HepG2 (cell line): ENCODE results near the gene BSN. TPM values are rescaled to one million over a fixed set of nuclear protein-coding genes. Genes with fewer than 3 reads are reported as not detected.

Experiments
- ATAC-seq: fragments of 200-7000 bp; cut with Tn5 transposase; 3 replicates; pipeline ENCODE4 v1.9.1; 2020; ENCODE audit warnings: mild to moderate bottlenecking, moderate library complexity
- BruUV-seq: library from RNA; stranded (reverse); fragments of 400-500 nt; replicated peaks from 2 replicates; lab custom pipeline; 2021; lab: Mats Ljungman, UMichigan
- CTCF ChIA-PET: fragments of 300-600 bp; formaldehyde crosslinking; extraction: SDS; loops from one replicate; lab custom pipeline; 2021; ENCODE audit warnings: low total read pairs, inconsistent platforms, low intra/inter-chr PET ratio; lab: Yijun Ruan, JAX
- POLR2A ChIA-PET: fragments of 350-600 bp; sonication (Branson Sonifier 250); formaldehyde crosslinking; loops from one replicate; lab custom pipeline; 2020; ENCODE audit warnings: antibody characterized with exemption, inconsistent platforms; lab: Yijun Ruan, JAX
- DNase-seq: peaks from one replicate; pipeline ENCODE4 v3.0.0-alpha.2; 2015; ENCODE audit warnings: low spot score
- FAIRE-seq: peaks from 3 replicates; lab custom pipeline; 2011; peaks lifted over from hg19 to GRCh38; lab: Jason Lieb, UNC
- H2AFZ ChIP-seq: one replicate; pipeline ENCODE4 v1.6.1; 2011; ENCODE audit warnings: low read length, inconsistent platforms
- H3K27ac ChIP-seq: fragments of 300-600 bp; 3 replicates; pipeline ENCODE4 v1.8.0; 2011; ENCODE audit warnings: mixed run types, mild to moderate bottlenecking, mixed read lengths, low read length, inconsistent platforms; ENCODE audit not compliant: insufficient read depth; ENCODE audit errors: extremely low read length
- H3K27me3 ChIP-seq, 2 experiments: fragments of 200-600 bp in 1 of 2; 2 replicates in 1 of 2; 3 replicates in 1 of 2; pipeline versions ENCODE4 v1.6.0 to v1.8.0; 2011; ENCODE audit warnings: low read length in 2 of 2, mild to moderate bottlenecking in 2 of 2, moderate library complexity in 2 of 2, inconsistent platforms in 1 of 2; ENCODE audit not compliant: insufficient read depth in 2 of 2, control insufficient read depth in 1 of 2
- H3K36me3 ChIP-seq, 2 experiments: fragments of 200-600 bp in 1 of 2; replicated peaks in 1 of 2; 2 replicates in 1 of 2; 3 replicates in 1 of 2; pipeline versions ENCODE4 v1.5.1 to v1.8.0; 2011; ENCODE audit warnings: low read length in 2 of 2, inconsistent platforms in 1 of 2; ENCODE audit not compliant: insufficient read depth in 2 of 2, control insufficient read depth in 1 of 2
- H3K4me1 ChIP-seq: 2 replicates; pipeline ENCODE4 v1.5.1; 2012; ENCODE audit warnings: low read length, inconsistent platforms; ENCODE audit not compliant: insufficient read depth
- H3K4me2 ChIP-seq: 2 replicates; pipeline ENCODE4 v1.6.0; 2011; ENCODE audit warnings: low read depth, low read length, inconsistent platforms
- H3K4me3 ChIP-seq, 3 experiments: fragments of 200-600 bp in 1 of 3; sonication (generic), shearing (Covaris generic) in 1 of 3; replicated peaks in 1 of 3; 2 replicates each; pipeline ENCODE4 v1.5.1; 2011 to 2016; ENCODE audit warnings: low read length in 3 of 3, inconsistent platforms in 2 of 3, low read depth in 2 of 3, mild to moderate bottlenecking in 2 of 3, control low read depth in 1 of 3, mixed read lengths in 1 of 3; ENCODE audit not compliant: insufficient read depth in 1 of 3
- H3K79me2 ChIP-seq: one replicate; pipeline ENCODE4 v1.6.1; 2011; ENCODE audit warnings: low read length, inconsistent platforms; ENCODE audit not compliant: insufficient read depth
- H3K9ac ChIP-seq: 2 replicates; pipeline ENCODE4 v1.6.0; 2011; ENCODE audit warnings: mild to moderate bottlenecking, low read depth, low read length, inconsistent platforms; ENCODE audit not compliant: insufficient read depth
- H3K9me3 ChIP-seq: 2 replicates; pipeline ENCODE4 v1.5.1; 2012; ENCODE audit warnings: mild to moderate bottlenecking, low read length
- H4K20me1 ChIP-seq: 2 replicates; pipeline ENCODE4 v1.6.0; 2011; ENCODE audit warnings: inconsistent platforms, mild to moderate bottlenecking, low read length, moderate library complexity; ENCODE audit not compliant: insufficient read depth
- MEF2D ChIP-seq: sonication (generic); formaldehyde crosslinking; IDR thresholded peaks from 2 replicates; pipeline ENCODE4 v1.5.1; 2020; ENCODE audit warnings: mild to moderate bottlenecking, missing genetic modification reagents
- MXD3 ChIP-seq: IDR thresholded peaks from 2 replicates; pipeline ENCODE4 v1.6.1; 2016; ENCODE audit warnings: mild to moderate bottlenecking, missing biosample characterization, missing genetic modification reagents
- NFAT5 ChIP-seq: sonication (generic); formaldehyde crosslinking; IDR thresholded peaks from 2 replicates; pipeline ENCODE4 v1.4.0; 2020; ENCODE audit warnings: missing genetic modification reagents
- SMAD9 ChIP-seq: sonication (generic); formaldehyde crosslinking; IDR thresholded peaks from 2 replicates; pipeline ENCODE4 v1.5.1; 2020; ENCODE audit warnings: mild to moderate bottlenecking, missing genetic modification reagents
- THYN1 ChIP-seq: sonication (generic); formaldehyde crosslinking; IDR thresholded peaks from 2 replicates; pipeline ENCODE4 v1.8.1; 2023; ENCODE audit warnings: low read depth, mild to moderate bottlenecking, moderate library complexity, missing genetic modification reagents, borderline replicate concordance
- YEATS2 ChIP-seq: sonication (generic); formaldehyde crosslinking; IDR thresholded peaks from 2 replicates; pipeline ENCODE4 v1.4.0; 2020; ENCODE audit warnings: missing genetic modification reagents, borderline replicate concordance
- ZNF282 ChIP-seq: fragments of 450-650 bp; IDR thresholded peaks from 2 replicates; pipeline ENCODE4 v1.6.1; 2018; ENCODE audit not compliant: partially characterized antibody
- ZNF331 ChIP-seq: sonication (generic); formaldehyde crosslinking; IDR thresholded peaks from 2 replicates; pipeline ENCODE4 v1.4.0; 2020; ENCODE audit warnings: missing genetic modification reagents
- ZNF546 ChIP-seq: sonication (generic); formaldehyde crosslinking; conservative IDR thresholded peaks from 2 replicates; pipeline ENCODE4 v1.8.1; 2023; ENCODE audit warnings: mild to moderate bottlenecking, missing genetic modification reagents
- WGBS: methylation state at CpG from one replicate; pipeline ENCODE4 v1.1.6; 2017; ENCODE audit warnings: low lambda C conversion rate; 5-methylcytosine and 5-hydroxymethylcytosine counted together
- in situ Hi-C: cut with HindIII; loops from 2 replicates; pipeline ENCODE4 v1.10.0; 2017; ENCODE audit warnings: low pct_unique_long_range_greater_than_20kb; ENCODE audit not compliant: extremely low pct_ligation_motif_present
- intact Hi-C: fragments of 100-400 bp; cut with micrococcal nuclease; formaldehyde crosslinking; loops from one replicate; pipeline ENCODE4 v1.10.0; 2022; ENCODE audit not compliant: unreplicated experiment
- polyA plus RNA-seq, 8 experiments: library from polyadenylated mRNA; depleted of rRNA in 3 of 8; stranded (reverse) in 7 of 8; unstranded in 1 of 8; fragments of >200 nt; fragmentation: Illumina TruSeq in 4 of 8; extraction: Trizol in 4 of 8; gene quantifications; 2 replicates each; pipeline versions ENCODE4 v1.2.1 to v1.2.3, GENCODE V29; 2011 to 2016; ENCODE audit warnings: low read depth in 4 of 8, missing spikeins in 1 of 8, mixed read lengths in 1 of 8; ENCODE audit not compliant: insufficient read depth in 1 of 8
- total RNA-seq, 5 experiments: library from RNA; depleted of rRNA; stranded (reverse); fragments of >200 nt; fragmentation: Illumina TruSeq; extraction: Trizol; gene quantifications; 2 replicates each; pipeline ENCODE4 v1.2.3, GENCODE V29; 2016; ENCODE audit warnings: low read depth in 1 of 5
- TF ChIP-seq, protein P1 (sequence below): sonication (generic); formaldehyde crosslinking; IDR thresholded peaks from 2 replicates; pipeline ENCODE4 v1.4.0; 2020; ENCODE audit warnings: mild to moderate bottlenecking, missing genetic modification reagents
- TF ChIP-seq, protein P2 (sequence below): IDR thresholded peaks from 2 replicates; pipeline ENCODE4 v1.6.1; 2016; ENCODE audit warnings: low read depth, missing genetic modification reagents, missing compliant biosample characterization
- TF ChIP-seq, protein P3 (sequence below), 2 experiments: fragments of 450-650 bp in 1 of 2; sonication (generic) in 1 of 2; formaldehyde crosslinking; IDR thresholded peaks; 2 replicates each; pipeline versions ENCODE4 v1.5.0 to v1.8.0; 2020 to 2022; ENCODE audit warnings: mild to moderate bottlenecking in 1 of 2, missing genetic modification reagents in 1 of 2

BSN gene
- total and polyA plus RNA-seq, 2 of the 13 experiments (the other 11 are each of a cell fraction or from before 2014, with no cell fraction given): 0.42 to 0.86 TPM

DNA sequence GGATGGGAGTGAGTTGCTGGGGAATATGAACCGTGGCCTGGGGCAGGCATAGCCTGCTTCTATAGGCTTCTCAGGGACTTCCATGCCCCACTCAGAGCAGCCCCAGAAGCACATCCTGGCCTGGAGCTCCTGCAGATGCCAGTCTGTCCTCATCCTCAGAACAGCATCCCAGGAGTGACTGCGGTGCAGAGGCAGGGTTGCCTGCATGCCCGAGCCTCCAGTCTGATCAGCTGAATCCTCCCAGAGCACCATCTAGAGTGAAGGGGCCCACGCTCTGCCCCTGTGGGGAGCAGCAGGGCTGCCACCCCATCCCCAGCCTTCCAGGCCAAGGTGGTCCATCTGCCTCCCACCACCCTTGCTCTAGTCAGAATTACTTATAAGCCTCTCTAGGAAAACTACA lies 75.2 kb downstream of the BSN start:
- DNase-seq (no peak), FAIRE-seq (no peak), ATAC-seq (no peak)
- Histone ChIP-seq H3K9ac (no peak overlapping the region), H2AFZ (no peak overlapping the region), H3K9me3 (no peaks in the 10 kb centered on the region), H3K79me2 (no peaks in the 10 kb centered on the region), H3K36me3 (peaks cover 0 to 8% of the 10 kb centered on the region in 2 experiments; a peak in 2 of 5 replicates), H3K27me3 (no peaks in the 10 kb centered on the region), H3K4me1 (no peaks in the 10 kb centered on the region), H3K27ac (no peak overlapping the region), H3K4me3 (no peak overlapping the region), H4K20me1 (no peaks in the 10 kb centered on the region), H3K4me2 (no peak overlapping the region)
- POLR2A ChIA-PET: no interaction called here
- no TSS peak for BruUV-seq
- in situ Hi-C loops: no loop called here
- WGBS: 68% methylated on average over 2 of the region's 4 CpGs
- CTCF ChIA-PET: no interaction called here
- intact Hi-C loops: no loop called here
- TF ChIP-seq ZNF282 (no peak), MEF2D (CRISPR knock-in tag) (no peak), SMAD9 (CRISPR knock-in tag) (no peak), MXD3 (CRISPR knock-in tag) (no peak), ZNF546 (CRISPR knock-in tag) (no peak), ZNF331 (CRISPR knock-in tag) (no peak), NFAT5 (CRISPR knock-in tag) (no peak), THYN1 (CRISPR knock-in tag) (no peak), YEATS2 (no peak)
- TF ChIP-seq, protein P1, sequence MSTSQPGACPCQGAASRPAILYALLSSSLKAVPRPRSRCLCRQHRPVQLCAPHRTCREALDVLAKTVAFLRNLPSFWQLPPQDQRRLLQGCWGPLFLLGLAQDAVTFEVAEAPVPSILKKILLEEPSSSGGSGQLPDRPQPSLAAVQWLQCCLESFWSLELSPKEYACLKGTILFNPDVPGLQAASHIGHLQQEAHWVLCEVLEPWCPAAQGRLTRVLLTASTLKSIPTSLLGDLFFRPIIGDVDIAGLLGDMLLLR (CRISPR knock-in tag): no peak
- TF ChIP-seq, protein P2, sequence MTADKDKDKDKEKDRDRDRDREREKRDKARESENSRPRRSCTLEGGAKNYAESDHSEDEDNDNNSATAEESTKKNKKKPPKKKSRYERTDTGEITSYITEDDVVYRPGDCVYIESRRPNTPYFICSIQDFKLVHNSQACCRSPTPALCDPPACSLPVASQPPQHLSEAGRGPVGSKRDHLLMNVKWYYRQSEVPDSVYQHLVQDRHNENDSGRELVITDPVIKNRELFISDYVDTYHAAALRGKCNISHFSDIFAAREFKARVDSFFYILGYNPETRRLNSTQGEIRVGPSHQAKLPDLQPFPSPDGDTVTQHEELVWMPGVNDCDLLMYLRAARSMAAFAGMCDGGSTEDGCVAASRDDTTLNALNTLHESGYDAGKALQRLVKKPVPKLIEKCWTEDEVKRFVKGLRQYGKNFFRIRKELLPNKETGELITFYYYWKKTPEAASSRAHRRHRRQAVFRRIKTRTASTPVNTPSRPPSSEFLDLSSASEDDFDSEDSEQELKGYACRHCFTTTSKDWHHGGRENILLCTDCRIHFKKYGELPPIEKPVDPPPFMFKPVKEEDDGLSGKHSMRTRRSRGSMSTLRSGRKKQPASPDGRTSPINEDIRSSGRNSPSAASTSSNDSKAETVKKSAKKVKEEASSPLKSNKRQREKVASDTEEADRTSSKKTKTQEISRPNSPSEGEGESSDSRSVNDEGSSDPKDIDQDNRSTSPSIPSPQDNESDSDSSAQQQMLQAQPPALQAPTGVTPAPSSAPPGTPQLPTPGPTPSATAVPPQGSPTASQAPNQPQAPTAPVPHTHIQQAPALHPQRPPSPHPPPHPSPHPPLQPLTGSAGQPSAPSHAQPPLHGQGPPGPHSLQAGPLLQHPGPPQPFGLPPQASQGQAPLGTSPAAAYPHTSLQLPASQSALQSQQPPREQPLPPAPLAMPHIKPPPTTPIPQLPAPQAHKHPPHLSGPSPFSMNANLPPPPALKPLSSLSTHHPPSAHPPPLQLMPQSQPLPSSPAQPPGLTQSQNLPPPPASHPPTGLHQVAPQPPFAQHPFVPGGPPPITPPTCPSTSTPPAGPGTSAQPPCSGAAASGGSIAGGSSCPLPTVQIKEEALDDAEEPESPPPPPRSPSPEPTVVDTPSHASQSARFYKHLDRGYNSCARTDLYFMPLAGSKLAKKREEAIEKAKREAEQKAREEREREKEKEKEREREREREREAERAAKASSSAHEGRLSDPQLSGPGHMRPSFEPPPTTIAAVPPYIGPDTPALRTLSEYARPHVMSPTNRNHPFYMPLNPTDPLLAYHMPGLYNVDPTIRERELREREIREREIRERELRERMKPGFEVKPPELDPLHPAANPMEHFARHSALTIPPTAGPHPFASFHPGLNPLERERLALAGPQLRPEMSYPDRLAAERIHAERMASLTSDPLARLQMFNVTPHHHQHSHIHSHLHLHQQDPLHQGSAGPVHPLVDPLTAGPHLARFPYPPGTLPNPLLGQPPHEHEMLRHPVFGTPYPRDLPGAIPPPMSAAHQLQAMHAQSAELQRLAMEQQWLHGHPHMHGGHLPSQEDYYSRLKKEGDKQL (CRISPR knock-in tag): no peak
- TF ChIP-seq, protein P3, sequence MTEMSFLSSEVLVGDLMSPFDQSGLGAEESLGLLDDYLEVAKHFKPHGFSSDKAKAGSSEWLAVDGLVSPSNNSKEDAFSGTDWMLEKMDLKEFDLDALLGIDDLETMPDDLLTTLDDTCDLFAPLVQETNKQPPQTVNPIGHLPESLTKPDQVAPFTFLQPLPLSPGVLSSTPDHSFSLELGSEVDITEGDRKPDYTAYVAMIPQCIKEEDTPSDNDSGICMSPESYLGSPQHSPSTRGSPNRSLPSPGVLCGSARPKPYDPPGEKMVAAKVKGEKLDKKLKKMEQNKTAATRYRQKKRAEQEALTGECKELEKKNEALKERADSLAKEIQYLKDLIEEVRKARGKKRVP (CRISPR knock-in tag; IDR thresholded peaks at IDR 0.05): no peak
